ENCODE data around the gene COL26A1.

The COL26A1 gene

GRCh38 chr7:101399759-101400158, 37.1 kb downstream of the COL26A1 start:
- in situ Hi-C loops (cut with HindIII; ENCODE audit: low sequenced_read_pairs), result no loop called here

GRCh38 chr7:101400751-101401150, 38.1 kb downstream of the COL26A1 start:
- no peak for TF ChIP-seq CTCF (IDR thresholded peaks at IDR 0.05; ENCODE audit: low read depth, low read length, missing control alignments)
- in situ Hi-C loops (cut with HindIII; ENCODE audit: low sequenced_read_pairs), result no loop called here
- H3K4me3 ChIP-seq (ENCODE audit: low read depth, low read length), result no peak overlapping the region

More at GRCh38 chr7:101399759-101400158, 37.1 kb downstream of the COL26A1 start:
- no peak for DNase-seq (ENCODE audit: low read depth)
- no peak overlapping the region for H3K4me3 ChIP-seq (ENCODE audit: low read depth, low read length)
- no peak for TF ChIP-seq CTCF (IDR thresholded peaks at IDR 0.05; ENCODE audit: low read depth, low read length, missing control alignments)

GRCh38 chr7:101401390-101402080, 38.9 kb downstream of the COL26A1 start:
- no peak for TF ChIP-seq CTCF (IDR thresholded peaks at IDR 0.05; ENCODE audit: low read depth, low read length, missing control alignments)

More at GRCh38 chr7:101400751-101401150, 38.1 kb downstream of the COL26A1 start:
- no peak for DNase-seq (ENCODE audit: low read depth)

GRCh38 chr7:101402081-101402779, 39.6 kb downstream of the COL26A1 start:
- in situ Hi-C loops (cut with HindIII; ENCODE audit: low sequenced_read_pairs), result no loop called here
- no peak overlapping the region for H3K4me3 ChIP-seq (ENCODE audit: low read depth, low read length)
- TF ChIP-seq CTCF (IDR thresholded peaks at IDR 0.05; ENCODE audit: low read depth, low read length, missing control alignments), result no peak
- peak; percentile 68 for DNase-seq (ENCODE audit: low read depth)

More at GRCh38 chr7:101401390-101402080, 38.9 kb downstream of the COL26A1 start:
- H3K4me3 ChIP-seq (ENCODE audit: low read depth, low read length), result no peak overlapping the region
- in situ Hi-C loops (cut with HindIII; ENCODE audit: low sequenced_read_pairs), result no loop called here
- DNase-seq (ENCODE audit: low read depth), result no peak

GRCh38 chr7:101402835-101403234, 40.2 kb downstream of the COL26A1 start:
- no peak for DNase-seq (ENCODE audit: low read depth)
- TF ChIP-seq CTCF (IDR thresholded peaks at IDR 0.05; ENCODE audit: low read depth, low read length, missing control alignments), result no peak
- in situ Hi-C loops (cut with HindIII; ENCODE audit: low sequenced_read_pairs), result no loop called here
- H3K4me3 ChIP-seq (ENCODE audit: low read depth, low read length), result no peak overlapping the region

GRCh38 chr7:101405474-101406067, 42.9 kb downstream of the COL26A1 start:
- H3K4me3 ChIP-seq (ENCODE audit: low read depth, low read length), result no peak overlapping the region
- in situ Hi-C loops (cut with HindIII; ENCODE audit: low sequenced_read_pairs), result no loop called here
- no peak for DNase-seq (ENCODE audit: low read depth)
- no peak for TF ChIP-seq CTCF (IDR thresholded peaks at IDR 0.05; ENCODE audit: low read depth, low read length, missing control alignments)

Data from astrocyte of the cerebellum (primary cell).